ENCODE results near the gene SLC24A4.

The SLC24A4 gene

GRCh38 chr14:92473969-92474535, 151.1 kb downstream of the SLC24A4 start:
- TF ChIP-seq CTCF (IDR thresholded peaks at IDR 0.05; ENCODE audit: borderline replicate concordance, control extremely low read depth, extremely low read depth, insufficient read depth, missing control alignments), result no peak
- no peak for DNase-seq (ENCODE audit: low spot score)
- in situ Hi-C loops (cut with MboI; ENCODE audit: low sequenced_read_pairs, unreplicated experiment), result no loop called here

GRCh38 chr14:92475037-92475436, 152.1 kb downstream of the SLC24A4 start:
- TF ChIP-seq CTCF (IDR thresholded peaks at IDR 0.05; ENCODE audit: borderline replicate concordance, control extremely low read depth, extremely low read depth, insufficient read depth, missing control alignments), result no peak
- in situ Hi-C loops (cut with MboI; ENCODE audit: low sequenced_read_pairs, unreplicated experiment), result no loop called here

GRCh38 chr14:92475451-92476187, 152.7 kb downstream of the SLC24A4 start:
- in situ Hi-C loops (cut with MboI; ENCODE audit: low sequenced_read_pairs, unreplicated experiment), result no loop called here
- no peak for DNase-seq (ENCODE audit: low spot score)
- no peak for TF ChIP-seq CTCF (IDR thresholded peaks at IDR 0.05; ENCODE audit: borderline replicate concordance, control extremely low read depth, extremely low read depth, insufficient read depth, missing control alignments)

More at GRCh38 chr14:92475037-92475436, 152.1 kb downstream of the SLC24A4 start:
- no peak for DNase-seq (ENCODE audit: low spot score)

- in situ Hi-C loops (cut with MboI; ENCODE audit: low sequenced_read_pairs, unreplicated experiment), result no loop called here
- no peak for TF ChIP-seq CTCF (IDR thresholded peaks at IDR 0.05; ENCODE audit: borderline replicate concordance, control extremely low read depth, extremely low read depth, insufficient read depth, missing control alignments)
- DNase-seq (ENCODE audit: low spot score), result no peak
Measured at GRCh38 chr14:92480856-92481255, 157.9 kb downstream of the SLC24A4 start.

GRCh38 chr14:92481386-92481785, 158.4 kb downstream of the SLC24A4 start:
- in situ Hi-C loops (cut with MboI; ENCODE audit: low sequenced_read_pairs, unreplicated experiment), result no loop called here
- no peak for DNase-seq (ENCODE audit: low spot score)
- no peak for TF ChIP-seq CTCF (IDR thresholded peaks at IDR 0.05; ENCODE audit: borderline replicate concordance, control extremely low read depth, extremely low read depth, insufficient read depth, missing control alignments)

GRCh38 chr14:92481811-92482555, 159.0 kb downstream of the SLC24A4 start:
- in situ Hi-C loops (cut with MboI; ENCODE audit: low sequenced_read_pairs, unreplicated experiment), result no loop called here
- no peak for DNase-seq (ENCODE audit: low spot score)
- no peak for TF ChIP-seq CTCF (IDR thresholded peaks at IDR 0.05; ENCODE audit: borderline replicate concordance, control extremely low read depth, extremely low read depth, insufficient read depth, missing control alignments)

Measured in GM13976 (cell line).